DMS153 (cell line): Measurements from ENCODE around the gene CCDC81.
"Not testable (repeated sequence)": the region's sequence is repeated elsewhere in the genome, so short reads cannot be mapped to it uniquely, and the experiment has no call there.

ENCODE experiments used
- DNase-seq: peaks from one replicate; lab custom pipeline; 2025; lab: John Stamatoyannopoulos, UW

CCDC81 gene

DNA sequence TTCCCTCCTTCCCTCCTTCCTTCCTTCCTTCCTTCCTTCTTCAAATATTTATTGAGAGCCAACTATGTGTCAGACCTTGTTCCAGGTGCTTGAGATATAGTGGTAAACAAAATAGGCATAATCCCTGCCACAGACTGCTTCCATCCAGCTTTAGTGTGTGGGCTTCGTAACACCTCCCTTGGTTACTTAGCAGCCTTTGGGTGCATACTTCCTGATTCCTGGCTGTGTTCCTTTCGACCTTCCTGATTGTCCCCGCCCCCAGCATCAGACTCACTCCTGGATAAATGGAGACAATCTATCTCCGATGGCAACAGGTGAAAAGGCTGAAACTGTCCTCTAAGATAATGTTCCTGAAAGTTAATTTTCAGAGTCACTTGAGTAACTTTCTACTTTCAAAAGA is 13.5 kb downstream of the CCDC81 start:
- DNase-seq, result peak; percentile 9

DNA sequence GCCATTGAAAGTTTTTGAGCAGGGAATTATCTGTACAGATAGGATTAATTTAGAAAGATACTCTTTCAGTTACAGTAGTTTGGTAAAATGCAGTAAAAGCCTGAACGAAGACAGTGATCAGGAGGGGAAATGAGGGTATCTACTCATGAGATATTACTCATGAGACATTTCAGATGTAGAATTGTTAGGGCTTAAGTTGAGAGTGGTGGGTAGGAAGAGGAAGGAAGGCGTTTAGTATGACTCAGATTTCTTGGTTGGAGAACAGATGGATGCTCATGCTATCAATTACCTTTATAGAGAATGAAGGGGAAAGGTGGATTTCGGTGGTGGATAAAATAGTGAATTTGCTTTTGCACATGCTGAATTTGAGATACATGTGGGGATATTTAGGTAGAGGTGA is 15.8 kb downstream of the CCDC81 start:
- no peak for DNase-seq

DNA sequence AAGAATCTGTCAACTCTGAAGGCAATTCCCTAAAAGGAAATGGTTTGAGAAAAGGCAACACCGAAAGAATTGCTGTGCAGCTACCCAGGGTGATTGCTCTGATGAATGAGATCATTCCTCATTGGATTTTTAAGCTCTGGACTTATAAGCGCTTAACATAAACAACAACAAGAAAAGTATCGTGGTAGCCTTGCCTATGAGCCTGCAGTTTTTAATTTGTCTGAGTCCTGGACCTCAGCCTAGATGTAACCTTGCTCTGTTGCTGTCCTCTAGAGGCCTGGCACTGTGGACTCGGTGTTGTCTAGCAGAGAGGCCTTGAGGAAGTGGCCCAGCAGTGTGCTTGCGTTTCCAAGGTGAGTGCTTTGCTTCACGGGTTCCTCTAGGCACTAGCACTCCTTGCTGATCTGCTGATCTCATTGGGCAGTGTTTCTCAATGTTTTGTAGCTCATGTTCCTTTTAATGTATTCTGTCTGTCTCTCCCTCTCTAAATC is 20.4 kb downstream of the CCDC81 start:
- DNase-seq, result no peak

DNA sequence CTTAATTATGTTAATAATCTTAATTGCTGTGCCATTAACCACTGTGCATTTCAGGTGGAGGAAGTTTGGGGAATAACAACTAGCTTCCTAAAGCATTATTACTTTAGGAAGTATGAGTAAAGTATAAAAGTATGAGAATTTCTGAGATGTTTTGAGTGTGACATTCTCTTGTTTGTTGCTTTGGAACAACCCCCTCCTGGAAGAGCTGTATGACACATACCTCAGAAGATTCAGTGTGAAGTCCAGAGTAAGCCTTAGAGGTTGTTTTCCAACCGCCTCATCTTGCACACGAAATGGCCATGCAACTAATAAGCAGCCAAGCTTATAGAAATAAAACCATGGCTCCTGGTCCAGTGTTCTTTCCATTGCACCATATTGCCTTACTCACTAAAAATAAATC is 21.7 kb downstream of the CCDC81 start:
- DNase-seq, result no peak

DNA sequence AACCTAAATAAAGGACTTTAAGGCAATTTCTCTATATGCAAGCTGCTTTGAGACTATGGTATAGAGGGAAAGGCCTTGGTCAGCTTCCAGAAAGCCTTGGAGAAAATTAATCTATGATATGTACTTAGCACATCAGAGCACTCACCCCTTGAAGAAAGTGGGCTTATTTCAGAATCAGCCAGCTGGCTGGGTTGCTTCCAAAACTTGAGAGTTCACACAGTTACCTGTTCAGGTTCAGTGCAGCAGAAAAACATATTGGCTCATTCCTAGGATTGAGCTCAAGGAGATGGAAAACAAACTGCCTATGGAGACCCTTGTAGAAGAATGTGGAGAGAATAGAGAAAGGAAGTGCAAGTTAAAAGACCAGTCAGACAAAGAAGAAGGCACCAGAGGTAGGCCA is 22.7 kb downstream of the CCDC81 start:
- DNase-seq, result no peak

DNA sequence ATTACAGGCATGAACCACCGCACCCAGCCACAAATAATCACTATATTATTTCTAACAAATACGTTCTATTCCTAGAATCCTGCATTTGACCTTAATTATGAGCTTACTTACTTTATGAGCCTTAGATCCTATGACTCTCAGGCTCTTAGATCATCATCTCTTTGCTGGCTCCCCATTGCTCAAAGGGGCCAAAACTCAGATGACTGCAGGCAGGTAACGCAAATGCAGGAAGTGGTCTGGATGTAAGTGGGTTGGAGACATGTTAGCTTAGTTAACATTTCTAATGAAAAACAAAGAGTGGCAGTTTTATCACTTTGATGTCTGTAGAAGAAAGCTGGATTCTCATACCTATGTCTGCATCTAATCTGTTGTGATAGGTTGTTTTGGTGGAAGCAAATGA is 23.4 kb downstream of the CCDC81 start:
- DNase-seq, result no peak

DNA sequence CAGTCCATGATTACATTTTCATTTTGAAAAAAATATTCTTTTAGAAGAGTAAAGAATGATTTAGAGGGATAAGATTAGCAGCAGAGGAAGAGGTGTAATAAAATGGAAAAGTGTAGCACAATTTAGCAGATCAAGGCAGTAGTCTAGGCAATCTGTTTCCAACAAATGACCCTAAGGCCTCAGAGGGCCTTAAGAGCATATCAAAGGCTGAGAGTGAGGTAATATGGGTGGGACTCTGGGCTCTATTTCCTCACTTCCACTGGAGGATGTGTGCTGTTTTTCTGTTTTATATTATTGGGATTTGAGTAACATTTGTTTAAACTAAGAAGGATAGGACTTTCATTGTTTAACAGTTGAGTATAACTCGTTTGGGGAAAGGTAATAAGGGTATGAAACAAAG is 28.8 kb downstream of the CCDC81 start:
- DNase-seq, result no peak

DNA sequence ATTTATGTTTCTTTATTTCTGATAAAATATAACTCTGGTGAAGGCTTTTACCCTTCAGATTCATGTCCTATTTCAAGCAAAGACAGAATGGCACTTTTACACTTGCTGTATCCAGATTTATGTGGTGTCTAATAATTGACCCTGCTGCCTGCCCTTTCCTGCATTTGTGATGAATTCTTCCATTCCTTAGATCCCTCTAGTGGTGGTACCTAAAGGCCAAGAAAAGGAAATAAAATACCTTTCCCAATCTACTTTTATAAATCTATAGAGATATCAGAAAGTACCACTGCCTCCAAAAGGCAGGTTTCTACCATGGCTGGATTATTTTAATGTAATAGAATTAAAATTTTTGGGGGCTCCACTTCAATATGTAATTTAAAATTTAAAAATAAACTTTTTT is 34.2 kb downstream of the CCDC81 start:
- DNase-seq, result no peak

DNA sequence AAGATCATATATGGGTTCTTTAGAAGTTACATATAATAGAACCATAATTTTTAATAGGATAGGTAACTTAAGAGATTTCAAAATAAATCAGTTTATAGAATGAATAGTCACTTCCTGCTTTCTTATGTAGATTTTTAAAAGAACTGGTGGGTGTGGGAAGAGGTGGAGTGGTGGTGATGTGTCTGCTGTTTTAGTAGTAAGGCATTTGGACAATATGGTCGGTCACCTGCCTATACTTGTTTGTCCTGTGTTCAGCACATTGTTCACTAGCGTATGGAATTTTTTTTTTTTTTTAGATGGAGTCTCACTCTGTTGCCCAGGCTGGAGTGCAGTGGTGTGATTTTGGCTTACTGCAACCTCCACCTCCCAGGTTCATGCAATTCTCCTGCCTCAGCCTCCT is 39.3 kb downstream of the CCDC81 start:
- DNase-seq, result no peak

DNA sequence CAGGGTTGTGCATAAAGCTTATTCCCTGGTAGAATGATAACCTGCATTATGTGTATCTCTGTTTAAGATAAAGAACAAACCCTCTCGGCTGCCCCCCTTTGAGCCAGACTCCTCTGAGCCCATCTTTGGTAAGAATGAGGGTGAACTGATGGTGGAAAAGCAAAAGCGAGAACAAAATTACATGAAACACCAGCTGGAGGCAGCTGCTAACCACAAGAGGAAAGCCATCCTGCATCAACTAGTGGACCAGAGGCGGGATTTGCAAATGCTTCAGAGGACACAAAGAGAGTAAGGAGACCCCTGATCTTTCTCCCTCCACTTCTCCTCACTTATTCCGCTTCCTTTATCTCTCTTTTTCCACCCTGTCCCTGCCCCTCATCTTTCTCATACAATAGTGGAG is 40.3 kb downstream of the CCDC81 start:
- DNase-seq, result no peak

DNA sequence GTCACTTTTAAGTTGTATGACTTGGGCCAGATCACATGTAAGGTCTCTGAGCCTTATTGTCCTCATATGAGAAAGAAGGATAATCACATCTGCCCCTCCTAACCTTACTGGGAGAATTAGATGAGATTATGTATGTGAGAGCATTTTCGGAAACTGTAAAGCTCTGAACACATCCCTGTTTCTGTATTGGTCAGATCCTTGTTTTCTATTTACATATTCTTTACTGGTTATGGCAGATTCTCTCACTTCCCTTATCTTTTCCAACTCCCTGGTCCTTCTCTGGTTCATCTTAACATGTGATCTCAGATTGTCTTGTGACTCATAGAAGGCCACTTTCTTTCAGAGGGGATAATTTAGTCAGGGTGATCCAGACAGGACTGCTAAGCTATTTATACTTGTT is 41.8 kb downstream of the CCDC81 start:
- no peak for DNase-seq

DNA sequence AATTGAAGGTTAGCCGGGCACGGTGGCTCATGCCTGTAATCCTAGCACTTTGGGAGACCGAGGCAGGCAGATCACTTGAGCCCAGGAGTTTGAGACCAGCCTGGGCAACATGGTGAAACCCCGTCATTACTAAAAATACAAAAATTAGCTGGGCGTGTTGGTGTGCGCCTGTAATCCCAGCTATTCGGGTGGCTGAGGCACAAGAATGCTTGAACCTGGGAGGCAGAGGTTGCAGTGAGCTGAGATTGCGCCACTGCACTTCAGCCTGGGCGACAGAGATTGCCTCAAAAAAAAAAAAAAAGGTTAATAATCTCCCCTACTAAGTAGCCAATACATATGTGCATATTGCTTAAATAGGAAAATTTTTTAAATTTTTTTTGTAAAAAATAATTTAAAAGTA is 42.3 kb downstream of the CCDC81 start:
- not testable (repeated sequence) for DNase-seq

DNA sequence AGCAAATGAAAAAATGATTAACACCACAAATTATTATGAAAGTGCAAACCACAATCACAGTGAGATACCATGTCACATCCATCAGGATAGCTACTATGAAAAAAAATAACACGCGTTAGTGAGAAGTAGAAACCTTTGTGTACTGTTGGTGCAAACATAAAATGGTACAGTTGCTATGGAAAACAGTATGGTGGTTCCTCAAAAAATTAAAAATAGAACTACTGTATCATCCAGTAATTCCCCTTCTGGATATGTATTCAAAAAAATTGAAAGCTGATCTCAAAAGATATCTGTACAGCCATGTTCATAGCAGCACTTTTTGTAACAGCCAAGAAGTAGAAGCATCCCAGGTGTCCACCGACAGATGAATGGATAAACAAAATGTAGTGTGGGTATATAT is 43.4 kb downstream of the CCDC81 start:
- DNase-seq, result no peak

DNA sequence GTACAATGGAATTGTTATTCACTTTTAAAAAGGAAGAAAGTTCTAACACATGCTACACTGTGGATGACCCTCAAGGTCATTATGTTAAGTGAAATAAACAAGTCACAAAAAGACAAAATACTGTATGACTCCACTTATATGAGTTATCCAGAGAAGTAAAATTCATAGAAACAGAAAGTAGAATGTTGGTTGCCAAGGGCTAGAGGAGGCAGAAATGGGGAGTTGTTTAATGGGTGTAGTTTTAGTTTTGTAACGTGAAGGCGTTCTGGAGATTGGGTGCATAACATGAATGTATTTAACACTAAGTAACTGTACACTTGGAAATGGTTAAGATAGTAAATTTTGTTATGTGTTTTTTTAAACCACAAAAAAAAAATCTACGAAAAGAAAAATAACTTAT is 43.8 kb downstream of the CCDC81 start:
- DNase-seq, result no peak

DNA sequence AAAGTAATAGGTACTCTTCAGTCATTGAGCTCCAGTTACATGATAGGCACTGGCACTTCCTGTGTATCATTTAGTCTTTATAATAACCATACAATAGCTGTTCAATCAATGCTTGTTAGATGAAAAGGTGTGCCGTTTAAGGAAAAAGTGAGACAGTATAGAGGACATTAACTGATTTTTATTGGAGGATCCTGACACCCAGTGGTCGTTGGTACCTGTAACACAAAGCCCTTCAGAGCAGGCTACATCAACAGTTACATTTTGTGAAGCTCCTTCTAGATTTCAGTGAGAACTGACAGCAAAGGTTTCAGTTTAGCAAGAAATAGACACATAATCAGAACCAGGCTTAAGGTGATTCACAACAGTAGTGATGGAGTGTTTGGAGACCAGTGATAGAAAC is 44.2 kb downstream of the CCDC81 start:
- no peak for DNase-seq

DNA sequence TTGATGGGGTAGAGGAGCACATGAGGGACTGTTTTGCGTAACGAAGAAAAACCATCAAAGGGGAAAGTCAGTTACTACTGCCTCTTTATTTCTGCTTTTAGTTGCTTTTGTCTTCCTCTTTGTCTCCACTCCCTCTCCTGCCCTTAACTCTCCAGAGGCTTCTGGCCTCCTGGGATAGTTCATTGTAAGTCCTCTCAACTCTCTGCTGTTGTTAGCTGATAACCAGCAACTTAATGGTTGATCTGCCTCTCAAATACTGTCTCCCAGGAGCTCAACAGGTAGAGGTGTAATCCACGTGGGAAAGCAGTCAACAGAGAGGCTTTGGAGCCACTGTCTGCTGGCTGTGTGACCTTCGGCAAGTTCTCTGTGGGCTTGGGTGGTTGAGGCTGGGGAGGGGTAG is 47.3 kb downstream of the CCDC81 start:
- DNase-seq, result no peak

DNA sequence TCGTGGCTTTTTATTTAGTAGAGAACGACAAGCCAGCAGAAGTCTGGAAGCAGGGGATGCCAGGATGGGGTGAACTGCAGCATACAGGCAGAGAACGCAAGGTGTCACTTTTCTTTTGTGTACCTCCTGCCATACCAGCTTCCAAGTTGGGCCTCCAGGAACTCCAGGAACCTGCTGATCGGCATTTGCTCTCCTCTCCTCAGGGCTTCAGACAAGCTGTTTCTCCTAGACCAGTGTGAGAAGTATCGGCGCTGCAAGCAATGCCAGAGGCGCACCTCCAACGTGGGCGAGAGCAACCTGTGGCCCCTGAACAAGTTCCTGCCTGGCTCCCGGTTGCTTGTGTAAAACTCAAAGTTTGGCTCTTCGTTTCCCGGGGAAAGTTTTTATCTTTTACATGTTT is 47.7 kb downstream of the CCDC81 start:
- no peak for DNase-seq

DNA sequence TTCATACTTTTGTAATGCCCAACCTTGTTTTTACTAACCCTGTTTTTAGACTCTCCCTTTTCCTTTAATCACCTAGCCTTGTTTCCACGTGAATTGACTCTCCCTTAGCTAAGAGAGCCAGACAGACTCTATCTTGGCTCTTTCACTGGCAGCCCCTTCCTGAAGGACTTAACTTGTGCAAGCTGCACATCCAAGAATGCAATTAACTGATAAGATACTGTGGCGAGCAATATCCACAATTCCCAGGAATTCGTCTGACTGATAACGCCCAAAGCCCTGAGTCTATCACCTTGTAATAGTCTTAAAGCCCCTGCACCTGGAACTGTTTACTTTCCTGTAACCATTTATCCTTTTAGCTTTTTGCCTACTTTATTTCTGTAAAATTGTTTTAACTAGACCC is 48.8 kb downstream of the CCDC81 start:
- not testable (repeated sequence) for DNase-seq

DNA sequence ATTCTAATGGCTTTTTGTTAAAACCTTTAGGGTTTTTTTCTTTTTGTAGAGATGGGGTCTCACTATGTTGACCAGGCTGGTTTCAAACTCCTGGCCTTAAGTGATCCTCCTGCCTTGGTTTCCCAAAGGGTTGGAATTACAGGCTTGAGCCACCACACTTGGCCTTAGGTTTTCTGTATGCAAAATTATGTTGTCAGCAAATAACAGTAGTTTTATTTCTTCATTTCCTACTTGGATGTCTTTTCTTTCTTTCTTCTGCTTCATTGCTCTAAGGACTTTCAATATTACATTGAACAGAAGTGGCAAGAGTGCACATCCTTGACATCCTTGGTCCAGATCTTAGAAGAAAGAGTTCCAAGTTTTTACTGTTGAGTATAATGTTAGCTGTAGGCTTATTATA is 52.8 kb downstream of the CCDC81 start:
- DNase-seq, result no peak

DNA sequence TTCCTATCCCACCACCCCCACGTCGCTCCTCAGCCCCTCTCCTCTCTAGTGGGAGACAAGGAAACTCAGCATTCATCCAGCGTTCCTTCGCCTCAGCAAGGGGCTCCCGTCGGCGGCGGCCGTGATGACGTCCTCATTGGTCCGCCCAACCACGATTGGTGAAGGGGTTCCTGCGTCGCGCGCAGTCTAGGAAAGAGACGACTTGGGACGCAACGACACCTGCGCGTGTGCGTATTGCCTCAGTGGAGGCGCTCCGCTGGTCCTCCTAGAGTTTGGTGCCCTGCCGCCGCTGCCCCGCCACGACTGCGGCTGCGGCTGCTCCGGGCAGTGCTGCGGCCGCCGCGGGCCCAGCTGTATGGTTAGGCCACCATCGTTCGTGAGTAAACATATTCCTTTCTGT is 56.6 kb downstream of the CCDC81 start:
- DNase-seq, result no peak

DNA sequence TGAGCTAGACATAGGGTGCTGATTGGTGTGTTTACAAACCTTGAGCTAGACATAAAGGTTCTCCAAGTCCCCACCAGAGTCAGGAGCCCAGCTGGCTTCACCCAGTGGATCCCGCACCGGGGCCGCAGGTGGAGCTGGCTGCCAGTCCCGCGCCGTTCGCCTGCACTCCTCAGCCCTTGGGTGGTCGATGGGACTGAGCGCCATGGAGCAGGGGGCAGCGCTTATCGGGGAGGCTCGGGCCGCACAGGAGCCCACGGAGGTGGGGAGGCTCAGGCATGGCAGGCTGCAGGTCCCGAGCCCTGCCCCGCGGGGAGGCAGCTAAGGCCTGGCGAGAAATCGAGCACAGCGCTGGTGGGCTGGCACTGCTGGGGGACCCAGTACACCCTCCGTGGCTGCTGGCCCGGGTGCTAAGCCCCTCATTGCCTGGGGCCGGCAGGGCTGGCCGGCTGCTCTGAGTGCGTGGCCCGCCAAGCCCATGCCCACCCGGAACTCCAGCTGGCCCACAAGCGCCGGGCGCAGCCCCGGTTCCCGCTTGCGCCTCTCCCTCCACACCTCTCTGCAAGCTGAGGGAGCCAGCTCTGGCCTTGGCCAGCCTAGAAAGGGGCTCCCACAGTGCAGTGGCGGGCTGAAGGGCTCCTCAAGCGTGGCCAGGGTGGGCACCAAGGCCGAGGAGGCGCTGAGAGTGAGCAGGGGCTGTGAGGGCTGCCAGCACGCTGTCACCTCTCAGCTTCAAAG is 58.8 kb downstream of the CCDC81 start:
- DNase-seq, result not testable (repeated sequence)

DNA sequence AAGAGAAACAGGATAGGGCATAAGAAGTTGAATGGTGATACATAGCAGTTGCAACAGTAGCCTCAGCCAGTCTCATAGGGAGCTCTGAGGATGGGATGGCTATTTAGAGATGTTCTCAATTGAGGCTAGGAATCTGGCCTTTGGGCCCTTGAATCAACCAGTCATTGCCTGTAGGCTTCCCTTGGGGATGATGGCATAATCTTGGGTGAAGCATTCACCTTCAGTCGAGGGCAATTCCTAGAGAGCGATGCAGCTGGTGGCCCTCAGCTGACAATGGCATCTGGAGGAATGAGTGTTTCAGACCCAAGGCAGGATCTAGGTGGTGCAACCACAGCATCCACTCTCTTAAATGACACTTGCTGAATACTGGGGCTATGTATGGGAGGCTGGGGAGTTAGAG is 61.0 kb downstream of the CCDC81 start:
- no peak for DNase-seq

DNA sequence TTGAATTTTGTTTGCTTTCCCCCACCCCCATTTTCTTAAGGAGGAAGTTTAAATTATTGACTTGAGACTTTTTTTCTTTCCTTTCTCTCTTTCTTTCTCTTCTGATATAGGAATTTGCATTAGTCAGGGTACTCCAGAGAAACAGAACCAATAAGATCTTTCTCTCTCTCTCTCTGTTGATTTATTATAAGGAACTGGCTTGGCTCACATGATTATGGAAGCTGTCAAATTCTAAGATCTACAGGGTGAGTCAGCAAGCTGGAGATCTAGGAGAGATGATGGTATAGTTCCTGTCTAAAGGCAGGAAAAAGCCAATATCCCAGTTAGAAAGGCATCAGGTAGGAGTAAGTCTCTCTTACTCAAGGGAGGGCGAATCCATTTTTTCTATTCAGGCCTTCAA is 64.0 kb downstream of the CCDC81 start:
- no peak for DNase-seq

DNA sequence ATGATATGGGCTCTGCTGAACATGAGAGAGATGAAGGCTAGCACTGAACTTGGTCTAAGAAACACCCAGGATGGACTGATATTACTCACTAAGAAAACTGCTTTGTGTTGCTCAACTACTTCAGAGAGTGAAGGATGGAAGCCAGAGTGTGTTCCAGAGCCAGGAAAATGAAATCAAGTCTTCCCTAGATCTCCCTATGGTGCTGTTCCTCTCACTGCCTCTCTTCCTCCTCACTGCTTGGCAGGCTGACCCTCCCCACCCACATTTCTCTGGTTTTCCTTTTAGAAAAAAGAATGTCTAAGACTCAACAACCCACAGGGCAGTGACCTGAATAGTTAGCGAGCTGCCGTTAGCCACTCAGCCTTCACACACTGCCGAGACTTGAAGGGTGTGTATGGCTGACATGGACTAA is 65.6 kb downstream of the CCDC81 start:
- no peak for DNase-seq
